RWPE2 (cell line): Measurements from ENCODE around the gene CDHR1.
A peak's percentile ranks its signal among the peaks of the same experiment; 100 is the strongest.
"Not testable (repeated sequence)": the region's sequence is repeated elsewhere in the genome, so short reads cannot be mapped to it uniquely, and the experiment has no call there.

Experiments used
- ATAC-seq: fragments of 200-7000 bp; cut with Tn5 transposase; 3 replicates; pipeline ENCODE4 v1.9.1; 2021; ENCODE audit warnings: low read depth
- DNase-seq: peaks from one replicate; pipeline ENCODE4 v3.0.0-alpha.2; 2020; ENCODE audit warnings: low spot score
- H3K27ac ChIP-seq: fragments of 450-650 bp; 2 replicates; pipeline ENCODE4 v1.5.1; 2017; ENCODE audit warnings: mild to moderate bottlenecking; ENCODE audit not compliant: poor library complexity, severe bottlenecking
- H3K27me3 ChIP-seq: fragments of 250-450 bp; sonication (Bioruptor Pico); 2 replicates; pipeline ENCODE4 v1.5.1; 2021; ENCODE audit warnings: mild to moderate bottlenecking, moderate library complexity; ENCODE audit not compliant: insufficient read depth, poor library complexity, severe bottlenecking
- H3K36me3 ChIP-seq: fragments of 250-450 bp; sonication (Bioruptor Pico); 2 replicates; pipeline ENCODE4 v1.5.1; 2020; ENCODE audit warnings: low read depth, mild to moderate bottlenecking, moderate library complexity
- H3K4me1 ChIP-seq: fragments of 250-450 bp; sonication (Bioruptor Pico); 2 replicates; pipeline ENCODE4 v1.5.1; 2021; ENCODE audit warnings: mild to moderate bottlenecking, moderate library complexity; ENCODE audit not compliant: insufficient read depth, poor library complexity, severe bottlenecking
- H3K4me3 ChIP-seq: fragments of 250-450 bp; sonication (Bioruptor Pico); 2 replicates; pipeline ENCODE4 v1.5.1; 2021; ENCODE audit warnings: mild to moderate bottlenecking, moderate library complexity; ENCODE audit not compliant: severe bottlenecking
- H3K9me3 ChIP-seq: fragments of 250-450 bp; sonication (Bioruptor Pico); 2 replicates; pipeline ENCODE4 v1.5.1; 2021; ENCODE audit warnings: mild to moderate bottlenecking, moderate library complexity; ENCODE audit not compliant: severe bottlenecking
- TF ChIP-seq, protein P1 (sequence below): fragments of 450-650 bp; IDR thresholded peaks from one replicate; pipeline ENCODE4 v1.5.1; 2017; ENCODE audit warnings: mild to moderate bottlenecking, moderate library complexity; ENCODE audit not compliant: poor library complexity, severe bottlenecking

CDHR1 gene

DNA sequence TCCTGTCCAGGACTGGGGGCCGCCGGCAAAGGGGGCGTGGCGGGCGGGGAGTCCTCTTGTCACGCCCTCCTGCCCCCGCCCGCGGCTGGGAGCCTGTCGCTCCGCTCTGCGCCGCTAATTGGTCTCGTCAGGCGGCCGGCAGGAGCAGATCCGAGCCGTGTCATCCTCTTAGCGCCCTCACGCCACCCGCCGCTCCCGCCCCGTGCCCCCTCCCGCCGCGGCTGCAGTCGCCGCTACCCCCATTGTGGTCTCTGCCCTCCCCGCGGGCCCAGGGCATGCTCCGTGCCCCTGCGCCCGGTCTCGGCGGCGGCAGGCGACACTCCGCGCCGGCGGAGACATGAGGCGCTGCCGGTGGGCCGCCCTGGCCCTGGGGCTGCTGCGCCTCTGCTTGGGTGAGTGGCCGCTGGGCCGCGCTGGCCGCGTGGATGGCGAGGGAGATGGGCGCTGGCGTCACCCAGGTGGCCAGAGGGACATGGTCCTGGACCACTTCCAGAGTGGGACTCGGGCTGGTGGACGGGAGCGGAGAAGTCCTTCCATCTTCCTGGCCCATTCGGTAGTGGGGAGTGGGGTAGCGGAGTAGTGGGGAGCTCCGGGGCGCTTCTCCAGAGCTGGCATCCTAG, at the start of gene CDHR1:
CDHR1 (plus strand) TSS at position 114 of the 620 bp plus-strand sequence; CDS start at position 338, 224 bp downstream.
- ATAC-seq (peak; percentile 73), DNase-seq (peak; percentile 59)
- no peaks in the 10 kb centered on the region for H3K4me1 ChIP-seq
- peaks cover 18% of the 10 kb centered on the region for H3K27me3 ChIP-seq
- no peaks in the 10 kb centered on the region for H3K36me3 ChIP-seq
- TF ChIP-seq, protein P1, sequence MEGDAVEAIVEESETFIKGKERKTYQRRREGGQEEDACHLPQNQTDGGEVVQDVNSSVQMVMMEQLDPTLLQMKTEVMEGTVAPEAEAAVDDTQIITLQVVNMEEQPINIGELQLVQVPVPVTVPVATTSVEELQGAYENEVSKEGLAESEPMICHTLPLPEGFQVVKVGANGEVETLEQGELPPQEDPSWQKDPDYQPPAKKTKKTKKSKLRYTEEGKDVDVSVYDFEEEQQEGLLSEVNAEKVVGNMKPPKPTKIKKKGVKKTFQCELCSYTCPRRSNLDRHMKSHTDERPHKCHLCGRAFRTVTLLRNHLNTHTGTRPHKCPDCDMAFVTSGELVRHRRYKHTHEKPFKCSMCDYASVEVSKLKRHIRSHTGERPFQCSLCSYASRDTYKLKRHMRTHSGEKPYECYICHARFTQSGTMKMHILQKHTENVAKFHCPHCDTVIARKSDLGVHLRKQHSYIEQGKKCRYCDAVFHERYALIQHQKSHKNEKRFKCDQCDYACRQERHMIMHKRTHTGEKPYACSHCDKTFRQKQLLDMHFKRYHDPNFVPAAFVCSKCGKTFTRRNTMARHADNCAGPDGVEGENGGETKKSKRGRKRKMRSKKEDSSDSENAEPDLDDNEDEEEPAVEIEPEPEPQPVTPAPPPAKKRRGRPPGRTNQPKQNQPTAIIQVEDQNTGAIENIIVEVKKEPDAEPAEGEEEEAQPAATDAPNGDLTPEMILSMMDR, result no peak
- no peak within 1 kb of the TSS for H3K27ac ChIP-seq
- no peaks in the 10 kb centered on the region for H3K9me3 ChIP-seq
- peak within 1 kb of the TSS; percentile 27 for H3K4me3 ChIP-seq

DNA sequence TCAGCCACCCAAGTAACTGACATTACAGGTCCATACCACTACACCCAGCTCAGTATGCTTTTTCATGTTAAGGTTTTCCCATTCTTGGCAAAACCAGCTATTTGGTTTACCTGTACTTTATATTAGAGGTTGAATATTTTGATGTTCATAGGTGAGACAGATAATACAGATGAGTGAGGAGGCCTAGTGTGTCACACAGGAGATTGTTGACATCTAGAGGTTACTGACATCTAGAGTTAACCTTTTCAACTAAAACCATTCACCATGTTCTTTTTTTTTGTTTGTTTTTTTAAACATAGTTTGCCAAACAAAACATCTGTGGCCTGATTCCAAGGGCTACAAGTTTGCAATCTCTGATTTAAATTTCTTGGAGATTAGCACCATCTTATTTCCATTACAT, 47.0 kb upstream of the CDHR1 start:
- ATAC-seq (no peak), DNase-seq (no peak)
- Histone ChIP-seq H3K27ac (no peak overlapping the region), H3K4me3 (no peak overlapping the region), H3K36me3 (peaks cover 100% of the 10 kb centered on the region), H3K27me3 (no peaks in the 10 kb centered on the region), H3K9me3 (no peaks in the 10 kb centered on the region), H3K4me1 (no peaks in the 10 kb centered on the region)
- TF ChIP-seq, protein P1, result no peak

DNA sequence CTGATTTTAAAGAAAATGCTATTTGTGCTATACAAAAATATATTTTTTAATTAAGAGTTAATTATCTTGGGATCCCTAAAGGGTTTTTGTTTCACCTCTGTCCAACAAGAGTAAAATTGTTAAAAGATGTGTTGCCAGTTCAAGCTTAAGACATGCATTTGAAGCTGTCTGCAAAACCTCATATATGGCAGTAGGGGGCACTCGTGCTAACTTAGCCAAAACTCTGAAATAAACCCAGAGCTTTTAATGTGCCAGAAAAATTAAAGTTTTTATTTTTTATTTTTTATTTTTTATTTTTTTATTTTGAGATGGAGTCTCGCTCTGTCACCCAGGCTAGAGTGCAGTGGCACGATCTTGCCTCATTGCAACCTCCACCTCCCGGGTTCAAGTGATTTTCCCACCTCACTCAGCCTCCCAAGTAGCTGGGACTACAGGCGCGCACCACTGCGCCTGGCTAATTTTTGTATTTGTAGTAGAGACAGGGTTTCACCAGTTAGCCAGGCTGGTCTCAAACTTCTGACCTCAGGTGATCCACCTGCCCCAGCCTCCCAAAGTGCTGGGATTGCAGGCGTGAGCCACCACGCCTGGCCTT, 46.2 kb upstream of the CDHR1 start:
- H3K4me3 ChIP-seq, ATAC-seq, H3K4me1 ChIP-seq, H3K9me3 ChIP-seq, H3K27me3 ChIP-seq, DNase-seq, H3K27ac ChIP-seq: not testable (repeated sequence)
- H3K36me3 ChIP-seq, result peaks cover 100% of the 10 kb centered on the region
- TF ChIP-seq, protein P1, result peak; percentile 72

DNA sequence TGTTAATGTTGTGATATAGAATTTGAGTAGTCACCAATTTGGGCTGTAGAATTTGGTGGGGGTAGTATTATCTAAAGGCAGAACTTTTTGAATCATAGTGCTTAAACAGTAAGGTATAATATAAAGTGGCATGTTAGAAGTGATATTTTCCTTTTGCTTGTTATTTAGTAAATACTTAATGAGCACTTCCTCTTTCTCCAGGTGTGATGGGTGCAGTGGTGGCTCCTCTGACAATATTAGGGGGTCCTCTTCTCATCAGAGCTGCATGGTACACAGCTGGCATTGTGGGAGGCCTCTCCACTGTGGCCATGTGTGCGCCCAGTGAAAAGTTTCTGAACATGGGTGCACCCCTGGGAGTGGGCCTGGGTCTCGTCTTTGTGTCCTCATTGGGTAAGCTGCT, 44.5 kb upstream of the CDHR1 start:
- no peak for DNase-seq
- Histone ChIP-seq H3K36me3 (peaks cover 100% of the 10 kb centered on the region), H3K4me3 (no peak overlapping the region), H3K27ac (no peak overlapping the region), H3K27me3 (no peaks in the 10 kb centered on the region), H3K9me3 (no peaks in the 10 kb centered on the region), H3K4me1 (no peaks in the 10 kb centered on the region)
- no peak for ATAC-seq
- TF ChIP-seq, protein P1, result no peak

DNA sequence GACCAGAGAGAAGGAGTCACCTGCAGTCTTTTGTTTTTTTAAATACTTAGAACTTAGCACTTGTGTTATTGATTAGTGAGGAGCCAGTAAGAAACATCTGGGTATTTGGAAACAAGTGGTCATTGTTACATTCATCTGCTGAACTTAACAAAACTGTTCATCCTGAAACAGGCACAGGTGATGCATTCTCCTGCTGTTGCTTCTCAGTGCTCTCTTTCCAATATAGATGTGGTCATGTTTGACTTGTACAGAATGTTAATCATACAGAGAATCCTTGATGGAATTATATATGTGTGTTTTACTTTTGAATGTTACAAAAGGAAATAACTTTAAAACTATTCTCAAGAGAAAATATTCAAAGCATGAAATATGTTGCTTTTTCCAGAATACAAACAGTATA, 41.6 kb upstream of the CDHR1 start:
- Histone ChIP-seq H3K27ac (no peak overlapping the region), H3K36me3 (peaks cover 73% of the 10 kb centered on the region), H3K9me3 (no peaks in the 10 kb centered on the region), H3K4me1 (no peaks in the 10 kb centered on the region), H3K4me3 (no peak overlapping the region), H3K27me3 (no peaks in the 10 kb centered on the region)
- ATAC-seq (no peak), DNase-seq (no peak)
- TF ChIP-seq, protein P1, result no peak
